ENCODE results near the gene SCFD2.

DNA sequence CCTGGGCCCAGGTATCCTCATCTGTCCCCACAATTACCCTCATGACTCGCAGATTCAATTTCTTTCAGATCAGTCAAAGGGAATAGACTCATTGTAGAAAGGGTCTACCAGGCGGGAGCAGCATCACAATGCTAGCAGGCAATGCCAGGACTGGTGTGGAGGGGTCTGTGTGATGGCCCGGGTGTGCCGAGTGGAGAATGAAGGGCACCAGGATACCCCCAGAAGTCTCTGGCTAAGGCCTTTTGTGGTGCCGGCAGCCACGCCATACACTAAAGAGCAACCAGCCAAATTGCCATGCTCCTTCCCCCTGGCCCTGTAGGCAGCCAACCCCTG is 541.6 kb downstream of the SCFD2 start:
- TF ChIP-seq, protein P1, sequence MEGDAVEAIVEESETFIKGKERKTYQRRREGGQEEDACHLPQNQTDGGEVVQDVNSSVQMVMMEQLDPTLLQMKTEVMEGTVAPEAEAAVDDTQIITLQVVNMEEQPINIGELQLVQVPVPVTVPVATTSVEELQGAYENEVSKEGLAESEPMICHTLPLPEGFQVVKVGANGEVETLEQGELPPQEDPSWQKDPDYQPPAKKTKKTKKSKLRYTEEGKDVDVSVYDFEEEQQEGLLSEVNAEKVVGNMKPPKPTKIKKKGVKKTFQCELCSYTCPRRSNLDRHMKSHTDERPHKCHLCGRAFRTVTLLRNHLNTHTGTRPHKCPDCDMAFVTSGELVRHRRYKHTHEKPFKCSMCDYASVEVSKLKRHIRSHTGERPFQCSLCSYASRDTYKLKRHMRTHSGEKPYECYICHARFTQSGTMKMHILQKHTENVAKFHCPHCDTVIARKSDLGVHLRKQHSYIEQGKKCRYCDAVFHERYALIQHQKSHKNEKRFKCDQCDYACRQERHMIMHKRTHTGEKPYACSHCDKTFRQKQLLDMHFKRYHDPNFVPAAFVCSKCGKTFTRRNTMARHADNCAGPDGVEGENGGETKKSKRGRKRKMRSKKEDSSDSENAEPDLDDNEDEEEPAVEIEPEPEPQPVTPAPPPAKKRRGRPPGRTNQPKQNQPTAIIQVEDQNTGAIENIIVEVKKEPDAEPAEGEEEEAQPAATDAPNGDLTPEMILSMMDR (IDR thresholded peaks at IDR 0.05), result no peak
- no peak for TF ChIP-seq POLR2A (IDR thresholded peaks at IDR 0.05)
- TF ChIP-seq EP300 (IDR thresholded peaks at IDR 0.05), result no peak

Data from ovary (tissue), 3 donors.